ENCODE results near the gene IRF1. TPM values are rescaled to one million over a fixed set of nuclear protein-coding genes. Genes with fewer than 3 reads are reported as not detected.

Gene IRF1
- total and polyA plus RNA-seq, 2 of the 8 experiments (the other 6 are each of a cell fraction or from before 2014, with no cell fraction given) = 4.0 to 8.5 TPM

GRCh38 chr5:132497488-132497997 lies 7.0 kb upstream of the IRF1 start:
- H2AK5ac ChIP-seq (ENCODE audit: low read depth, low read length) = peak overlapping the region; percentile 83
- no peak overlapping the region for H4K5ac ChIP-seq (ENCODE audit: insufficient read length, low read depth, low read length)
- no peak overlapping the region; the same call in 1 of the 2 replicates for H3K27ac ChIP-seq (ENCODE audit: low read depth, low read length)
- H3K4me3 ChIP-seq (ENCODE audit: extremely low read depth in 1 of 4, insufficient read depth in 2 of 4, low read depth in 3 of 4, low read length in 4 of 4) = peak overlapping the region; percentile 51 to 88 (median 84); a peak in 6 of 8 replicates
- H3K56ac ChIP-seq (replicated peaks; ENCODE audit: insufficient read length, low read depth, low read length) = no peak overlapping the region
- no peaks in the 10 kb centered on the region for H4K20me1 ChIP-seq (replicated peaks in 1 of 2; ENCODE audit: control insufficient read depth in 1 of 2, insufficient read depth in 2 of 2, low read length in 2 of 2)
- peak overlapping the region; percentile 4; the same call in 1 of the 2 replicates for H2BK15ac ChIP-seq (ENCODE audit: low read length)
- H3K18ac ChIP-seq (ENCODE audit: extremely low read depth, low read length) = no peak overlapping the region
- peaks cover 4 to 10% (median 7%) of the 10 kb centered on the region in 4 experiments; a peak in 6 of 7 replicates for H3K4me1 ChIP-seq (replicated peaks in 1 of 4; ENCODE audit: control insufficient read depth in 3 of 4, insufficient read depth in 4 of 4, low read length in 3 of 4)
- H3K23ac ChIP-seq (ENCODE audit: insufficient read length) = no peak overlapping the region
- no peak overlapping the region for H3K14ac ChIP-seq (ENCODE audit: insufficient read length)
- no peak overlapping the region for H2BK20ac ChIP-seq (ENCODE audit: low read length)
- no peaks in the 10 kb centered on the region for H3K36me3 ChIP-seq (ENCODE audit: control insufficient read depth in 2 of 4, insufficient read depth in 4 of 4, low read length in 3 of 4)
- FAIRE-seq (no peak), DNase-seq (ENCODE audit: low read depth in 1 of 2, low spot score in 2 of 2) (no peak)
- peak overlapping the region; percentile 12 for H3K4ac ChIP-seq (replicated peaks; ENCODE audit: insufficient read length, low read depth, low read length)
- H2BK120ac ChIP-seq (replicated peaks; ENCODE audit: low read depth, low read length) = no peak overlapping the region
- no peaks in the 10 kb centered on the region for H3K79me1 ChIP-seq (ENCODE audit: low read depth, low read length)
- H3K23me2 ChIP-seq (ENCODE audit: low read depth, low read length) = peaks cover 12% of the 10 kb centered on the region; the same call in 1 of the 2 replicates
- ChIA-PET CTCF (ENCODE audit: partially characterized antibody) (interaction anchor here (1.0 to 19.9 kb wide), 15 partner anchors 8 to 259 kb away, joined by 3 to 353 read pairs (median 15); partner anchors contain the start of gene IRF1), POLR2A (ENCODE audit: partially characterized antibody) (interaction anchor here (1.0 to 3.2 kb wide), 6 partner anchors 13 to 77 kb away, joined by 3 to 13 read pairs (median 4); no protein-coding TSS in a partner anchor)
- no peaks in the 10 kb centered on the region for H3K27me3 ChIP-seq (replicated peaks in 1 of 4; ENCODE audit: control insufficient read depth in 3 of 4, extremely low read depth in 1 of 4, insufficient read depth in 3 of 4, low read length in 3 of 4)
- no peaks in the 10 kb centered on the region for H3K9me3 ChIP-seq (ENCODE audit: insufficient read depth in 2 of 2, low read depth in 1 of 2, low read length in 1 of 2)
- no peaks in the 10 kb centered on the region for H3K79me2 ChIP-seq (ENCODE audit: control insufficient read depth in 1 of 2, insufficient read depth in 2 of 2, low read length in 2 of 2)
- peak overlapping the region; percentile 32 for H4K91ac ChIP-seq (replicated peaks; ENCODE audit: insufficient read length, low read length)
- H3K4me2 ChIP-seq (ENCODE audit: insufficient read depth in 1 of 2, low read depth in 2 of 2, low read length in 2 of 2) = peak overlapping the region; percentile 65 to 87
- no peak overlapping the region for H4K8ac ChIP-seq (ENCODE audit: extremely low read depth, insufficient read depth, low read length)
- no peak overlapping the region for H2AFZ ChIP-seq (ENCODE audit: low read length)
- H2BK5ac ChIP-seq (ENCODE audit: low read depth, low read length) = no peak overlapping the region
- no peak overlapping the region for H3K9ac ChIP-seq (replicated peaks in 1 of 4; ENCODE audit: extremely low read depth in 1 of 4, low read depth in 3 of 4, low read length in 3 of 4)
- TF ChIP-seq GTF2F1 (IDR thresholded peaks at IDR 0.05; ENCODE audit: borderline replicate concordance, low read depth, low read length) (no peak), JUND (IDR thresholded peaks at IDR 0.05; ENCODE audit: low read length) (peak; percentile 53; the same call in 1 of the 2 replicates)
- WGBS, 2 experiments (ENCODE audit: extremely low coverage in 1 of 2, insufficient coverage in 1 of 2, insufficient read length in 1 of 2, insufficient replicate concordance in 2 of 2, low coverage in 1 of 2, low lambda C conversion rate in 2 of 2, missing lambda C conversion rate in 1 of 2) = 83% methylated on average over 5 of the region's 6 CpGs; no CpG with 5 or more reads in 1 of the 2 experiments
- peak overlapping the region; percentile 44; the same call in 1 of the 2 replicates for H2BK12ac ChIP-seq (ENCODE audit: low read depth, low read length)

Data from H1 (cell line).